ENCODE measurements around the gene TTYH3. TPM values are rescaled to one million over a fixed set of nuclear protein-coding genes. Genes with fewer than 3 reads are reported as not detected.

The TTYH3 gene
- total and polyA plus RNA-seq, 2 donors from 2014 or later, result 22.5 to 55.0 TPM

- DNase-seq (peak in 2 of 5 donors; percentile 11 to 76), FAIRE-seq (no peak)
- intact Hi-C loops (cut with DNase I), result no loop called here
- Histone ChIP-seq H3K4me3 (ENCODE audit: low read length in 3 of 3) (no peak overlapping the region), H3K27ac (ENCODE audit: low read depth in 2 of 2, low read length in 2 of 2) (no peak overlapping the region), H3K9ac (ENCODE audit: low read length in 3 of 3) (no peak overlapping the region), H3K36me3 (ENCODE audit: control insufficient read depth in 2 of 3, insufficient read depth in 3 of 3, low read length in 3 of 3) (peaks cover 0 to 5% (median 0%) of the 10 kb centered on the region in 3 donors), H3K9me3 (ENCODE audit: control insufficient read depth in 2 of 3, insufficient read depth in 1 of 3, low read length in 3 of 3) (no peaks in the 10 kb centered on the region), H3K27me3 (ENCODE audit: control insufficient read depth, insufficient read depth, low read length) (no peaks in the 10 kb centered on the region), H3K4me1 (ENCODE audit: control insufficient read depth in 2 of 3, insufficient read depth in 2 of 3, low read depth in 1 of 3, low read length in 3 of 3) (peaks cover 0 to 18% (median 10%) of the 10 kb centered on the region in 3 donors)
- no peak for TF ChIP-seq CTCF (IDR thresholded peaks at IDR 0.05; ENCODE audit: borderline replicate concordance, extremely low read depth, insufficient read depth)
Observed at GRCh38 chr7:2612445-2613097, 19.2 kb upstream of the TTYH3 start.

- no peak for FAIRE-seq
- peak overlapping the region in 1 of 2 donors; percentile 10 for H3K27ac ChIP-seq (ENCODE audit: low read depth in 2 of 2, low read length in 2 of 2)
Observed at GRCh38 chr7:2613098-2613930, 18.5 kb upstream of the TTYH3 start.

GRCh38 chr7:2613931-2614600 is 17.7 kb upstream of the TTYH3 start:
- peak in 2 of 5 donors; percentile 59 to 81 for DNase-seq
- H3K9me3 ChIP-seq (ENCODE audit: control insufficient read depth in 2 of 3, insufficient read depth in 1 of 3, low read length in 3 of 3), result no peaks in the 10 kb centered on the region
- H3K4me1 ChIP-seq (ENCODE audit: control insufficient read depth in 2 of 3, insufficient read depth in 2 of 3, low read depth in 1 of 3, low read length in 3 of 3), result peaks cover 4 to 25% (median 10%) of the 10 kb centered on the region in 3 donors
- no peak for TF ChIP-seq CTCF (IDR thresholded peaks at IDR 0.05; ENCODE audit: borderline replicate concordance, extremely low read depth, insufficient read depth)
- no peak overlapping the region for H3K27ac ChIP-seq (ENCODE audit: low read depth in 2 of 2, low read length in 2 of 2)
- peaks cover 0 to 5% (median 0%) of the 10 kb centered on the region in 3 donors for H3K36me3 ChIP-seq (ENCODE audit: control insufficient read depth in 2 of 3, insufficient read depth in 3 of 3, low read length in 3 of 3)
- intact Hi-C loops (cut with DNase I), result no loop called here
- peak overlapping the region in 1 of 3 donors; percentile 16 for H3K9ac ChIP-seq (ENCODE audit: low read length in 3 of 3)
- H3K4me3 ChIP-seq (ENCODE audit: low read length in 3 of 3), result peak overlapping the region in 1 of 3 donors; percentile 10
- no peak for FAIRE-seq
- no peaks in the 10 kb centered on the region for H3K27me3 ChIP-seq (ENCODE audit: control insufficient read depth, insufficient read depth, low read length)

More at GRCh38 chr7:2613098-2613930, 18.5 kb upstream of the TTYH3 start:
- Histone ChIP-seq H3K4me1 (ENCODE audit: control insufficient read depth in 2 of 3, insufficient read depth in 2 of 3, low read depth in 1 of 3, low read length in 3 of 3) (peaks cover 4 to 20% (median 10%) of the 10 kb centered on the region in 3 donors), H3K9ac (ENCODE audit: low read length in 3 of 3) (no peak overlapping the region), H3K4me3 (ENCODE audit: low read length in 3 of 3) (no peak overlapping the region), H3K9me3 (ENCODE audit: control insufficient read depth in 2 of 3, insufficient read depth in 1 of 3, low read length in 3 of 3) (no peaks in the 10 kb centered on the region), H3K27me3 (ENCODE audit: control insufficient read depth, insufficient read depth, low read length) (no peaks in the 10 kb centered on the region), H3K36me3 (ENCODE audit: control insufficient read depth in 2 of 3, insufficient read depth in 3 of 3, low read length in 3 of 3) (peaks cover 0 to 5% (median 0%) of the 10 kb centered on the region in 3 donors)
- peak in 2 of 5 donors; percentile 11 to 57 for DNase-seq
- no peak for TF ChIP-seq CTCF (IDR thresholded peaks at IDR 0.05; ENCODE audit: borderline replicate concordance, extremely low read depth, insufficient read depth)
- intact Hi-C loops (cut with DNase I), result no loop called here

Data from kidney (tissue), 14 donors.